SIG-M5 (cell line): ENCODE data around the gene OMA1.
"Not testable (repeated sequence)": the region's sequence is repeated elsewhere in the genome, so short reads cannot be mapped to it uniquely, and the experiment has no call there.

Experiments used
- DNase-seq: peaks from one replicate; lab custom pipeline; 2025; lab: John Stamatoyannopoulos, UW

The OMA1 gene

GRCh38 chr1:58528518-58528917 is 18.0 kb downstream of the OMA1 start:
- DNase-seq: no peak

GRCh38 chr1:58524353-58524945 is 22.1 kb downstream of the OMA1 start:
- DNase-seq: no peak

- no peak for DNase-seq
Observed at GRCh38 chr1:58515794-58516401, 30.6 kb downstream of the OMA1 start.

GRCh38 chr1:58513956-58514355 is 32.6 kb downstream of the OMA1 start:
- DNase-seq: no peak

GRCh38 chr1:58508629-58509028 is 37.9 kb downstream of the OMA1 start:
- no peak for DNase-seq

- no peak for DNase-seq
Observed at GRCh38 chr1:58505286-58505685, 41.2 kb downstream of the OMA1 start.

- DNase-seq: no peak
Observed at GRCh38 chr1:58502519-58502918, 44.0 kb downstream of the OMA1 start.

- no peak for DNase-seq
Observed at GRCh38 chr1:58500043-58500442, 46.5 kb downstream of the OMA1 start.

- no peak for DNase-seq
Observed at GRCh38 chr1:58497499-58497898, 49.0 kb downstream of the OMA1 start.

GRCh38 chr1:58496042-58496441 is 50.5 kb downstream of the OMA1 start:
- DNase-seq: no peak

GRCh38 chr1:58488914-58489313 is 57.6 kb downstream of the OMA1 start:
- not testable (repeated sequence) for DNase-seq

GRCh38 chr1:58487002-58487401 is 59.5 kb downstream of the OMA1 start:
- DNase-seq: no peak

GRCh38 chr1:58481962-58482361 is 64.6 kb downstream of the OMA1 start:
- no peak for DNase-seq

- DNase-seq: no peak
Observed at GRCh38 chr1:58480191-58480590, 66.3 kb downstream of the OMA1 start.

- no peak for DNase-seq
Observed at GRCh38 chr1:58477390-58477789, 69.1 kb downstream of the OMA1 start.

- DNase-seq: no peak
Observed at GRCh38 chr1:58476179-58476578, 70.3 kb downstream of the OMA1 start.

GRCh38 chr1:58469476-58469875 is 77.0 kb downstream of the OMA1 start:
- no peak for DNase-seq

- DNase-seq: no peak
Observed at GRCh38 chr1:58469016-58469415, 77.5 kb downstream of the OMA1 start.

GRCh38 chr1:58468612-58469011 is 77.9 kb downstream of the OMA1 start:
- DNase-seq: no peak

GRCh38 chr1:58466630-58467241 is 79.8 kb downstream of the OMA1 start:
- no peak for DNase-seq

- DNase-seq: no peak
Observed at GRCh38 chr1:58465825-58466629, 80.5 kb downstream of the OMA1 start.

- DNase-seq: no peak
Observed at GRCh38 chr1:58465176-58465575, 81.3 kb downstream of the OMA1 start.

- no peak for DNase-seq
Observed at GRCh38 chr1:58460469-58460868, 86.1 kb downstream of the OMA1 start.
